HG03097 (cell line): Measurements from ENCODE around the gene CACNA1E.

Experiments
- ATAC-seq: cut with Tn5 transposase; IDR thresholded peaks from one replicate; pipeline ENCODE4 v1.9.1; 2021; ENCODE audit not compliant: unreplicated experiment, low FRiP score

Gene CACNA1E

GRCh38 chr1:181559142-181559541 is 75.8 kb downstream of the CACNA1E start:
- ATAC-seq, result no peak

GRCh38 chr1:181562395-181562794 is 79.1 kb downstream of the CACNA1E start:
- no peak for ATAC-seq

- no peak for ATAC-seq
These were observed 85.4 kb downstream of the CACNA1E start for GRCh38 chr1:181568736-181569135.

- ATAC-seq, result no peak
These were observed 94.2 kb downstream of the CACNA1E start for GRCh38 chr1:181577475-181577874.

GRCh38 chr1:181583598-181583997 is 100.3 kb downstream of the CACNA1E start:
- no peak for ATAC-seq

GRCh38 chr1:181587870-181588438 is 104.6 kb downstream of the CACNA1E start:
- ATAC-seq, result no peak

GRCh38 chr1:181588631-181589030 is 105.3 kb downstream of the CACNA1E start:
- no peak for ATAC-seq

GRCh38 chr1:181592255-181592859 is 109.0 kb downstream of the CACNA1E start:
- ATAC-seq, result no peak

- no peak for ATAC-seq
These were observed 109.7 kb downstream of the CACNA1E start for GRCh38 chr1:181593042-181593441.

GRCh38 chr1:181594553-181594952 is 111.2 kb downstream of the CACNA1E start:
- ATAC-seq, result no peak

GRCh38 chr1:181595234-181595633 is 111.9 kb downstream of the CACNA1E start:
- no peak for ATAC-seq

- ATAC-seq, result no peak
These were observed 118.1 kb downstream of the CACNA1E start for GRCh38 chr1:181601186-181601950.

- no peak for ATAC-seq
These were observed 120.6 kb downstream of the CACNA1E start for GRCh38 chr1:181603735-181604410.

GRCh38 chr1:181604482-181605249 is 121.3 kb downstream of the CACNA1E start:
- no peak for ATAC-seq

- no peak for ATAC-seq
These were observed 124.2 kb downstream of the CACNA1E start for GRCh38 chr1:181607524-181607923.

GRCh38 chr1:181608386-181608785 is 125.1 kb downstream of the CACNA1E start:
- ATAC-seq, result no peak

GRCh38 chr1:181608948-181609347 is 125.6 kb downstream of the CACNA1E start:
- ATAC-seq, result no peak

- ATAC-seq, result no peak
These were observed 128.8 kb downstream of the CACNA1E start for GRCh38 chr1:181612100-181612499.

GRCh38 chr1:181618559-181618958 is 135.2 kb downstream of the CACNA1E start:
- ATAC-seq, result no peak

- no peak for ATAC-seq
These were observed 136.9 kb downstream of the CACNA1E start for GRCh38 chr1:181620183-181620582.

GRCh38 chr1:181623850-181624249 is 140.5 kb downstream of the CACNA1E start:
- no peak for ATAC-seq
